Glutamatergic neuron (in vitro differentiated cells): Measurements from ENCODE around the gene TM9SF3. TPM values are rescaled to one million over a fixed set of nuclear protein-coding genes. Genes with fewer than 3 reads are reported as not detected.

Experiments used
- DNase-seq: peaks from one replicate; pipeline ENCODE4 v3.0.0; 2022
- H3K27ac Mint-ChIP-seq: one replicate; pipeline ENCODE4 v1.8.0; 2020; ENCODE audit warnings: mild to moderate bottlenecking, mixed read lengths, inconsistent platforms; ENCODE audit not compliant: unreplicated experiment
- H3K27me3 Mint-ChIP-seq: one replicate; pipeline ENCODE4 v1.8.0; 2020; ENCODE audit warnings: mild to moderate bottlenecking, moderate library complexity, mixed read lengths, inconsistent platforms; ENCODE audit not compliant: unreplicated experiment
- H3K36me3 Mint-ChIP-seq: one replicate; pipeline ENCODE4 v1.8.0; 2020; ENCODE audit warnings: mild to moderate bottlenecking, mixed read lengths, inconsistent platforms; ENCODE audit not compliant: unreplicated experiment
- H3K4me1 Mint-ChIP-seq: one replicate; pipeline ENCODE4 v1.8.0; 2020; ENCODE audit warnings: mild to moderate bottlenecking, low read depth, mixed read lengths, inconsistent platforms; ENCODE audit not compliant: unreplicated experiment
- H3K4me3 Mint-ChIP-seq: one replicate; pipeline ENCODE4 v1.8.0; 2020; ENCODE audit warnings: mild to moderate bottlenecking, mixed read lengths, inconsistent platforms; ENCODE audit not compliant: unreplicated experiment
- H3K9me3 Mint-ChIP-seq: one replicate; pipeline ENCODE4 v1.8.0; 2020; ENCODE audit warnings: mild to moderate bottlenecking, moderate library complexity, mixed read lengths, inconsistent platforms; ENCODE audit not compliant: unreplicated experiment
- CTCF ChIP-seq: fragments of 200-600 bp; sonication (generic); IDR thresholded peaks from one replicate; pipeline ENCODE4 v1.5.0; 2021; ENCODE audit not compliant: partially characterized antibody, unreplicated experiment
- total RNA-seq: library from RNA; stranded (reverse); fragmentation: NEBNext Ultra II Directional; extraction: Animal tissue kit (Norgen Biotek cat#: 25700); gene quantifications from one replicate; pipeline ENCODE4 v1.2.1, GENCODE V29; 2021; ENCODE audit not compliant: unreplicated experiment

The TM9SF3 gene
- total RNA-seq, 1 donor from 2014 or later = 99.1 TPM

GRCh38 chr10:96625173-96625572 is 38.4 kb upstream of the TM9SF3 start:
- H3K27me3 Mint-ChIP-seq = no peaks in the 10 kb centered on the region
- H3K36me3 Mint-ChIP-seq = no peaks in the 10 kb centered on the region
- no peak overlapping the region for H3K27ac Mint-ChIP-seq
- H3K4me1 Mint-ChIP-seq = no peaks in the 10 kb centered on the region
- H3K4me3 Mint-ChIP-seq = no peak overlapping the region
- TF ChIP-seq CTCF = no peak
- H3K9me3 Mint-ChIP-seq = no peaks in the 10 kb centered on the region
- no peak for DNase-seq

GRCh38 chr10:96622013-96622787 is 35.4 kb upstream of the TM9SF3 start:
- Mint-ChIP-seq H3K4me1 (peaks cover 6% of the 10 kb centered on the region), H3K9me3 (peaks cover 2% of the 10 kb centered on the region), H3K27me3 (no peaks in the 10 kb centered on the region), H3K4me3 (no peak overlapping the region), H3K36me3 (no peaks in the 10 kb centered on the region), H3K27ac (no peak overlapping the region)
- TF ChIP-seq CTCF = no peak
- no peak for DNase-seq

GRCh38 chr10:96619796-96620773 is 33.3 kb upstream of the TM9SF3 start:
- H3K36me3 Mint-ChIP-seq = no peaks in the 10 kb centered on the region
- H3K9me3 Mint-ChIP-seq = peaks cover 2% of the 10 kb centered on the region
- H3K4me1 Mint-ChIP-seq = peaks cover 13% of the 10 kb centered on the region
- TF ChIP-seq CTCF = no peak
- no peaks in the 10 kb centered on the region for H3K27me3 Mint-ChIP-seq
- no peak overlapping the region for H3K4me3 Mint-ChIP-seq
- DNase-seq = no peak
- no peak overlapping the region for H3K27ac Mint-ChIP-seq

GRCh38 chr10:96619120-96619519 is 32.3 kb upstream of the TM9SF3 start:
- Mint-ChIP-seq H3K27ac (no peak overlapping the region), H3K9me3 (peaks cover 4% of the 10 kb centered on the region), H3K27me3 (no peaks in the 10 kb centered on the region), H3K36me3 (no peaks in the 10 kb centered on the region), H3K4me3 (no peak overlapping the region), H3K4me1 (peaks cover 13% of the 10 kb centered on the region)
- DNase-seq = no peak
- TF ChIP-seq CTCF = no peak
